IMR-90 (cell line): ENCODE results near the gene RMDN2. TPM values are rescaled to one million over a fixed set of nuclear protein-coding genes. Genes with fewer than 3 reads are reported as not detected.

Experiments used
- ATAC-seq: fragments of 200-7000 bp; cut with Tn5 transposase; 2 replicates; pipeline ENCODE4 v1.9.1; 2020; ENCODE audit warnings: low read depth, mild to moderate bottlenecking, moderate library complexity
- BruUV-seq: library from RNA; stranded (reverse); fragments of 400-500 nt; replicated peaks from 2 replicates; lab custom pipeline; 2021; lab: Mats Ljungman, UMichigan
- CTCF ChIA-PET: fragments of 300-600 bp; formaldehyde crosslinking; extraction: SDS; loops from one replicate; lab custom pipeline; 2021; ENCODE audit warnings: antibody characterized with exemption; lab: Yijun Ruan, JAX
- POLR2A ChIA-PET: fragments of 300-600 bp; sonication (Branson Sonifier 250); formaldehyde crosslinking; loops from one replicate; lab custom pipeline; 2022; ENCODE audit warnings: antibody characterized with exemption; ENCODE audit not compliant: unreplicated experiment; lab: Charles Lee
- DNase-seq: peaks from one replicate; pipeline ENCODE4 v3.0.0; 2013
- H2AFZ ChIP-seq: replicated peaks from 2 replicates; pipeline ENCODE3; 2013; ENCODE audit warnings: low read length, mild to moderate bottlenecking; ENCODE audit not compliant: poor library complexity
- H2AK5ac ChIP-seq: 2 replicates; pipeline ENCODE4 v1.6.1; 2013; ENCODE audit warnings: low read depth, low read length, inconsistent platforms
- H2AK9ac ChIP-seq: replicated peaks from 2 replicates; pipeline ENCODE3; 2013; ENCODE audit warnings: mild to moderate bottlenecking, low read depth, low read length, moderate library complexity; ENCODE audit not compliant: poor library complexity
- H2BK120ac ChIP-seq: 2 replicates; pipeline ENCODE4 v1.6.1; 2013; ENCODE audit warnings: low read depth, low read length, inconsistent platforms
- H2BK15ac ChIP-seq: 3 replicates; pipeline ENCODE4 v1.6.1; 2013; ENCODE audit warnings: low read depth, low read length, inconsistent platforms
- H2BK20ac ChIP-seq: 2 replicates; pipeline ENCODE4 v1.6.1; 2013; ENCODE audit warnings: low read depth, mild to moderate bottlenecking, inconsistent platforms, low read length, moderate library complexity
- H2BK5ac ChIP-seq: 2 replicates; pipeline ENCODE4 v1.6.1; 2013; ENCODE audit warnings: mild to moderate bottlenecking, low read depth, low read length, inconsistent platforms; ENCODE audit not compliant: poor library complexity, severe bottlenecking
- H3K14ac ChIP-seq: replicated peaks from 2 replicates; pipeline ENCODE4 v1.6.1; 2013; ENCODE audit warnings: low read depth, low read length, inconsistent platforms
- H3K18ac ChIP-seq: 2 replicates; pipeline ENCODE4 v1.6.1; 2013; ENCODE audit warnings: low read depth, low read length, control low read depth
- H3K23ac ChIP-seq: 2 replicates; pipeline ENCODE4 v1.6.1; 2013; ENCODE audit warnings: low read depth, low read length, inconsistent platforms
- H3K27ac ChIP-seq: 2 replicates; pipeline ENCODE4 v1.5.1; 2013; ENCODE audit warnings: mild to moderate bottlenecking, control low read depth, low read length; ENCODE audit not compliant: insufficient read depth
- H3K27me3 ChIP-seq: 2 replicates; pipeline ENCODE4 v1.6.1; 2013; ENCODE audit warnings: low read length; ENCODE audit not compliant: control insufficient read depth, insufficient read depth
- H3K36me3 ChIP-seq: 2 replicates; pipeline ENCODE4 v1.6.1; 2013; ENCODE audit warnings: low read length, mixed read lengths; ENCODE audit not compliant: control insufficient read depth, insufficient read depth
- H3K4ac ChIP-seq: 2 replicates; pipeline ENCODE4 v1.6.1; 2013; ENCODE audit warnings: low read depth, low read length, inconsistent platforms
- H3K4me1 ChIP-seq: 2 replicates; pipeline ENCODE4 v1.6.1; 2013; ENCODE audit warnings: low read length, mixed read lengths; ENCODE audit not compliant: control insufficient read depth, insufficient read depth
- H3K4me2 ChIP-seq: 2 replicates; pipeline ENCODE4 v1.6.1; 2013; ENCODE audit warnings: low read depth, mild to moderate bottlenecking, control low read depth, low read length, moderate library complexity
- H3K4me3 ChIP-seq: 2 replicates; pipeline ENCODE4 v1.5.1; 2013; ENCODE audit warnings: low read depth, mild to moderate bottlenecking, control low read depth, low read length, moderate library complexity; ENCODE audit not compliant: insufficient read depth
- H3K56ac ChIP-seq: 2 replicates; pipeline ENCODE4 v1.6.1; 2013; ENCODE audit warnings: low read length, inconsistent platforms; ENCODE audit not compliant: insufficient read depth; ENCODE audit errors: extremely low read depth
- H3K79me1 ChIP-seq, 2 experiments: 2 replicates each; pipeline ENCODE4 v1.6.1; 2013; ENCODE audit warnings: low read length in 2 of 2, inconsistent platforms in 1 of 2, low read depth in 1 of 2
- H3K9ac ChIP-seq: 2 replicates; pipeline ENCODE4 v1.6.1; 2013; ENCODE audit warnings: low read depth, low read length, control low read depth
- H3K9me1 ChIP-seq: 2 replicates; pipeline ENCODE4 v1.6.1; 2013; ENCODE audit warnings: low read length, inconsistent platforms; ENCODE audit not compliant: insufficient read depth
- H3K9me3 ChIP-seq: 2 replicates; pipeline ENCODE4 v1.6.1; 2013; ENCODE audit warnings: low read length; ENCODE audit not compliant: control insufficient read depth, insufficient read depth
- H4K20me1 ChIP-seq: 2 replicates; pipeline ENCODE4 v1.6.1; 2013; ENCODE audit warnings: low read length, inconsistent platforms; ENCODE audit not compliant: insufficient read depth
- H4K5ac ChIP-seq: 2 replicates; pipeline ENCODE4 v1.6.1; 2013; ENCODE audit warnings: mild to moderate bottlenecking, low read depth, low read length, control low read depth
- H4K8ac ChIP-seq, 2 experiments: 2 replicates each; pipeline ENCODE4 v1.6.1; 2013; ENCODE audit warnings: low read depth in 2 of 2, low read length in 2 of 2, control low read depth in 1 of 2, inconsistent platforms in 1 of 2
- H4K91ac ChIP-seq: 2 replicates; pipeline ENCODE4 v1.6.1; 2013; ENCODE audit warnings: low read depth, low read length, inconsistent platforms; ENCODE audit not compliant: insufficient read depth
- CEBPB ChIP-seq: IDR thresholded peaks from 2 replicates; pipeline ENCODE4 v1.6.1; 2012; ENCODE audit warnings: low read depth, low read length, improper control_type of control experiment
- RCOR1 ChIP-seq: IDR thresholded peaks from 2 replicates; pipeline ENCODE4 v1.6.1; 2012; ENCODE audit warnings: mild to moderate bottlenecking, low read length, improper control_type of control experiment; ENCODE audit not compliant: insufficient replicate concordance
- RFX5 ChIP-seq: IDR thresholded peaks from 2 replicates; pipeline ENCODE4 v1.8.0; 2012; ENCODE audit warnings: low read depth, mild to moderate bottlenecking, low read length, moderate library complexity
- WGBS, 2 experiments: methylation state at CpG; one replicate each; pipeline versions ENCODE4 v1.1.5 to v1.1.7; 2013; ENCODE audit warnings: missing lambda C conversion rate in 2 of 2; ENCODE audit not compliant: insufficient read length in 1 of 2; ENCODE audit errors: extremely low coverage in 2 of 2; 5-methylcytosine and 5-hydroxymethylcytosine counted together
- dilution Hi-C: fragments of 300-500 bp; cut with HindIII; formaldehyde crosslinking; loops from one replicate; pipeline ENCODE4 v1.14.3; 2018; ENCODE audit warnings: low sequenced_read_pairs; ENCODE audit not compliant: unreplicated experiment
- in situ Hi-C: fragments of 300-500 bp; cut with MboI; formaldehyde crosslinking; loops from 3 replicates; pipeline ENCODE4 v1.14.3; 2019; ENCODE audit warnings: low sequenced_read_pairs, inconsistent platforms, mixed read lengths
- intact Hi-C: fragments of 100-400 bp; cut with micrococcal nuclease; formaldehyde crosslinking; loops from 2 replicates; pipeline ENCODE4 v1.10.0; 2022
- polyA plus RNA-seq, 3 experiments: library from polyadenylated mRNA; depleted of rRNA; stranded (reverse); fragments of >200 nt; gene quantifications; 2 replicates each; pipeline ENCODE4 v1.2.3, GENCODE V29; 2012; ENCODE audit warnings: low replicate concordance in 1 of 3
- total RNA-seq: library from RNA; depleted of rRNA; stranded (reverse); fragments of >200 nt; gene quantifications from 2 replicates; pipeline ENCODE4 v1.2.3, GENCODE V29; 2012
- TF ChIP-seq, protein P1 (sequence below): fragments of 150-350 bp; IDR thresholded peaks from 2 replicates; pipeline ENCODE4 v1.6.1; 2017; ENCODE audit warnings: mild to moderate bottlenecking, antibody characterized with exemption, low read length, low read depth

RMDN2 gene
- total and polyA plus RNA-seq, 2 of the 4 experiments (the other 2 are of a cell fraction): 2.3 to 3.0 TPM

DNA sequence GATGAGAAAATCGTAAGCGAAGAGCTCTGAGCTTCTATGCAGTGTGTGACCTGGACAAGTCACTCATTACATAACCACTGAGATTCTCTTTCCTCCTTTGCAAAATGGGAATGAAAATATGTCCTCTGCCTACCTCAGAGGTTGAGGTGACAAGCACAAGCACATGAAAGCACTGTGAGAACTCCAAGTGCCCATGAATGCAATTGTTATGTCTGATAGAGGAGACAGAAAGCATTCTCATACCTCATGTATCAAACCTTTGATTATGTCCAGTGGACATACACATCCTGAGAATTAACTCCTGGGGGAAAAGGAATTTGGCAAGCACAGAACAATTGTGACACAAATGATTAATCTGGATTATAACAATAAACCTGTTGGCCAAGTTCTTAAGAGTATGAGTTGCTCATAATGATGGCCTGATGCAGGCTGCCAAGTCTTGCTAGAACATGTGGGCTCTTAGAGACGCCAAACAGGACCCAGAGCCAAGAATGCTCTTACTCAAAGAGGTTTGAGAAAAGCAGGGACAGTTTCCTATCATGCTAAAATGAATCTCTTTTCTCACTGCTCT lies 8.5 kb upstream of the RMDN2 start:
- H3K23ac ChIP-seq: peak overlapping the region; percentile 11
- dilution Hi-C loops: no loop called here
- H3K36me3 ChIP-seq: no peaks in the 10 kb centered on the region
- intact Hi-C loops: no loop called here
- peaks cover 7% of the 10 kb centered on the region for H3K4me1 ChIP-seq
- H3K9ac ChIP-seq: no peak overlapping the region; the same call in 1 of the 2 replicates
- peak overlapping the region; percentile 54; the same call in 1 of the 2 replicates for H3K4ac ChIP-seq
- no peak overlapping the region for H3K27ac ChIP-seq
- H4K20me1 ChIP-seq: no peaks in the 10 kb centered on the region
- H3K79me1 ChIP-seq: 0 out of 4 replicates have a peak, but pooled peaks cover 0 to 3% of the 10 kb centered on the region in 2 experiments
- CTCF ChIA-PET: no interaction called here
- H3K14ac ChIP-seq: peak overlapping the region; percentile 23; the same call in 1 of the 2 replicates
- H2BK20ac ChIP-seq: no peak overlapping the region
- peak overlapping the region in 1 of 2 experiments; percentile 6; a peak in 1 of 4 replicates for H4K8ac ChIP-seq
- H3K9me1 ChIP-seq: peaks cover 3% of the 10 kb centered on the region; the same call in 1 of the 2 replicates
- no peak overlapping the region for H4K91ac ChIP-seq
- peak overlapping the region; percentile 35; the same call in 1 of the 2 replicates for H3K4me2 ChIP-seq
- H2AK5ac ChIP-seq: no peak overlapping the region
- ATAC-seq (peak; percentile 59), DNase-seq (peak; percentile 96)
- in situ Hi-C loops: no loop called here
- H4K5ac ChIP-seq: no peak overlapping the region
- TF ChIP-seq RCOR1: no peak
- 0 out of 2 replicates have a peak, but pooled peaks have one; percentile 10 for TF ChIP-seq CEBPB
- TF ChIP-seq, protein P1, sequence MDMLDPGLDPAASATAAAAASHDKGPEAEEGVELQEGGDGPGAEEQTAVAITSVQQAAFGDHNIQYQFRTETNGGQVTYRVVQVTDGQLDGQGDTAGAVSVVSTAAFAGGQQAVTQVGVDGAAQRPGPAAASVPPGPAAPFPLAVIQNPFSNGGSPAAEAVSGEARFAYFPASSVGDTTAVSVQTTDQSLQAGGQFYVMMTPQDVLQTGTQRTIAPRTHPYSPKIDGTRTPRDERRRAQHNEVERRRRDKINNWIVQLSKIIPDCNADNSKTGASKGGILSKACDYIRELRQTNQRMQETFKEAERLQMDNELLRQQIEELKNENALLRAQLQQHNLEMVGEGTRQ: no peak
- TF ChIP-seq RFX5: no peak
- no peaks in the 10 kb centered on the region for H3K9me3 ChIP-seq
- H3K56ac ChIP-seq: no peak overlapping the region
- no TSS peak for BruUV-seq
- H2AK9ac ChIP-seq: no peak overlapping the region
- no peak overlapping the region for H3K4me3 ChIP-seq
- H2BK5ac ChIP-seq: peak overlapping the region; percentile 68
- H2AFZ ChIP-seq: no peak overlapping the region
- POLR2A ChIA-PET: no interaction called here
- H3K27me3 ChIP-seq: no peaks in the 10 kb centered on the region
- no CpG with 5 or more reads among the region's 3 CpGs for WGBS, 2 experiments
- H2BK15ac ChIP-seq: no peak overlapping the region; the same call in 2 of the 3 replicates
- peak overlapping the region; percentile 51; the same call in 1 of the 2 replicates for H3K18ac ChIP-seq
- peak overlapping the region; percentile 47 for H2BK120ac ChIP-seq
